ENCODE measurements around the gene ELMOD3. TPM values are rescaled to one million over a fixed set of nuclear protein-coding genes. Genes with fewer than 3 reads are reported as not detected.

Gene ELMOD3
- total RNA-seq (21.5 TPM), polyA plus RNA-seq (10 to 100 TPM; 13.5 to 16.3 (median 15.4) TPM)

- H3K4me1 ChIP-seq (ENCODE audit: control insufficient read depth, insufficient read depth, low read length, poor library complexity, severe bottlenecking) = peaks cover 40% of the 10 kb centered on the region
- Mint-ChIP-seq H3K9me3 (no peaks in the 10 kb centered on the region), H3K36me3 (peaks cover 34% of the 10 kb centered on the region), H3K4me1 (peaks cover 12 to 65% (median 38%) of the 10 kb centered on the region in 4 donors), H3K27ac (peak within 1 kb of the TSS; percentile 97 to 99 (median 98)), H3K27me3 (no peaks in the 10 kb centered on the region), H3K4me3 (peak within 1 kb of the TSS; percentile 96 to 99 (median 98))
- H3K9me3 ChIP-seq (ENCODE audit: control insufficient read depth in 2 of 2, low read length in 2 of 2) = no peaks in the 10 kb centered on the region
- peak within 1 kb of the TSS; percentile 86 for H3K27ac ChIP-seq (ENCODE audit: insufficient read depth, low read length, poor library complexity, severe bottlenecking)
- ATAC-seq (ENCODE audit: low read depth in 2 of 2) (peak; percentile 99 to 100), DNase-seq (peak; percentile 98 to 100 (median 98))
- H3K27me3 ChIP-seq (ENCODE audit: control insufficient read depth, insufficient read depth, low read length) = no peaks in the 10 kb centered on the region
- H3K4me3 ChIP-seq (ENCODE audit: low read depth, low read length) = peak within 1 kb of the TSS; percentile 95
- H3K36me3 ChIP-seq (ENCODE audit: control insufficient read depth, insufficient read depth, low read length) = peaks cover 28% of the 10 kb centered on the region
Observed at GRCh38 chr2:85354286-85355072, at the start of gene ELMOD3, which contains the start of gene RETSAT. Gene ELMOD3 (plus strand): TSS chr2:85354769. CDS start chr2:85357199, 2,430 bp downstream. Gene RETSAT (minus strand): TSS chr2:85354528. CDS start chr2:85354507, 21 bp downstream.

GRCh38 chr2:85307527-85307897, 47.1 kb upstream of the ELMOD3 start:
- no peaks in the 10 kb centered on the region for H3K27me3 ChIP-seq (ENCODE audit: control insufficient read depth, insufficient read depth, low read length)
- DNase-seq (no peak), ATAC-seq (ENCODE audit: low read depth in 2 of 2) (no peak)
- Mint-ChIP-seq H3K4me3 (peak overlapping the region; percentile 52 to 87 (median 76)), H3K27me3 (peaks cover 22% of the 10 kb centered on the region), H3K4me1 (peaks cover 5 to 48% (median 24%) of the 10 kb centered on the region in 4 donors), H3K27ac (peak overlapping the region in 1 of 3 donors; percentile 39), H3K36me3 (peaks cover 3% of the 10 kb centered on the region), H3K9me3 (no peaks in the 10 kb centered on the region)
- no peaks in the 10 kb centered on the region for H3K36me3 ChIP-seq (ENCODE audit: control insufficient read depth, insufficient read depth, low read length)
- peaks cover 22% of the 10 kb centered on the region for H3K4me1 ChIP-seq (ENCODE audit: control insufficient read depth, insufficient read depth, low read length, poor library complexity, severe bottlenecking)
- no peaks in the 10 kb centered on the region for H3K9me3 ChIP-seq (ENCODE audit: control insufficient read depth in 2 of 2, low read length in 2 of 2)
- H3K27ac ChIP-seq (ENCODE audit: insufficient read depth, low read length, poor library complexity, severe bottlenecking) = no peak overlapping the region
- peak overlapping the region; percentile 41 for H3K4me3 ChIP-seq (ENCODE audit: low read depth, low read length)

- H3K9me3 Mint-ChIP-seq = no peaks in the 10 kb centered on the region
- Histone ChIP-seq H3K27ac (ENCODE audit: insufficient read depth, low read length, poor library complexity, severe bottlenecking) (peak overlapping the region; percentile 14), H3K4me3 (ENCODE audit: low read depth, low read length) (no peak overlapping the region), H3K4me1 (ENCODE audit: control insufficient read depth, insufficient read depth, low read length, poor library complexity, severe bottlenecking) (peaks cover 22% of the 10 kb centered on the region), H3K9me3 (ENCODE audit: control insufficient read depth in 2 of 2, low read length in 2 of 2) (no peaks in the 10 kb centered on the region), H3K27me3 (ENCODE audit: control insufficient read depth, insufficient read depth, low read length) (no peaks in the 10 kb centered on the region), H3K36me3 (ENCODE audit: control insufficient read depth, insufficient read depth, low read length) (no peaks in the 10 kb centered on the region)
- H3K4me3 Mint-ChIP-seq = peak overlapping the region in 3 of 4 donors; percentile 70 to 88 (median 87)
- peaks cover 3% of the 10 kb centered on the region for H3K36me3 Mint-ChIP-seq
- no peak for DNase-seq
- peak overlapping the region in 1 of 3 donors; percentile 94 for H3K27ac Mint-ChIP-seq
- H3K27me3 Mint-ChIP-seq = peaks cover 15% of the 10 kb centered on the region
- no peak for ATAC-seq (ENCODE audit: low read depth in 2 of 2)
- H3K4me1 Mint-ChIP-seq = peaks cover 5 to 48% (median 24%) of the 10 kb centered on the region in 4 donors
Observed at GRCh38 chr2:85308201-85308600, 46.4 kb upstream of the ELMOD3 start.

GRCh38 chr2:85308896-85309555, 45.5 kb upstream of the ELMOD3 start:
- H3K36me3 ChIP-seq (ENCODE audit: control insufficient read depth, insufficient read depth, low read length) = peaks cover 5% of the 10 kb centered on the region
- ATAC-seq (ENCODE audit: low read depth in 2 of 2) (no peak), DNase-seq (no peak)
- peaks cover 5 to 53% (median 27%) of the 10 kb centered on the region in 4 donors for H3K4me1 Mint-ChIP-seq
- peak overlapping the region; percentile 73 for H3K4me3 ChIP-seq (ENCODE audit: low read depth, low read length)
- peak overlapping the region; percentile 65 for H3K27ac ChIP-seq (ENCODE audit: insufficient read depth, low read length, poor library complexity, severe bottlenecking)
- peaks cover 22% of the 10 kb centered on the region for H3K4me1 ChIP-seq (ENCODE audit: control insufficient read depth, insufficient read depth, low read length, poor library complexity, severe bottlenecking)
- H3K4me3 Mint-ChIP-seq = peak overlapping the region; percentile 70 to 88 (median 83)
- peaks cover 12% of the 10 kb centered on the region for H3K27me3 Mint-ChIP-seq
- no peaks in the 10 kb centered on the region for H3K9me3 ChIP-seq (ENCODE audit: control insufficient read depth in 2 of 2, low read length in 2 of 2)
- H3K27me3 ChIP-seq (ENCODE audit: control insufficient read depth, insufficient read depth, low read length) = no peaks in the 10 kb centered on the region
- peak overlapping the region; percentile 94 to 97 (median 97) for H3K27ac Mint-ChIP-seq
- H3K36me3 Mint-ChIP-seq = peaks cover 7% of the 10 kb centered on the region
- H3K9me3 Mint-ChIP-seq = no peaks in the 10 kb centered on the region

GRCh38 chr2:85309699-85310321, 44.8 kb upstream of the ELMOD3 start:
- no peaks in the 10 kb centered on the region for H3K9me3 Mint-ChIP-seq
- H3K9me3 ChIP-seq (ENCODE audit: control insufficient read depth in 2 of 2, low read length in 2 of 2) = no peaks in the 10 kb centered on the region
- peak overlapping the region; percentile 65 for H3K27ac ChIP-seq (ENCODE audit: insufficient read depth, low read length, poor library complexity, severe bottlenecking)
- ATAC-seq (ENCODE audit: low read depth in 2 of 2) = peak; percentile 45 to 48
- H3K27me3 Mint-ChIP-seq = peaks cover 5% of the 10 kb centered on the region
- H3K4me3 ChIP-seq (ENCODE audit: low read depth, low read length) = peak overlapping the region; percentile 73
- H3K4me3 Mint-ChIP-seq = peak overlapping the region; percentile 70 to 88 (median 83)
- peak in 2 of 3 donors; percentile 32 to 48 for DNase-seq
- H3K27me3 ChIP-seq (ENCODE audit: control insufficient read depth, insufficient read depth, low read length) = no peaks in the 10 kb centered on the region
- H3K36me3 ChIP-seq (ENCODE audit: control insufficient read depth, insufficient read depth, low read length) = peaks cover 12% of the 10 kb centered on the region
- H3K27ac Mint-ChIP-seq = peak overlapping the region; percentile 94 to 97 (median 97)
- H3K36me3 Mint-ChIP-seq = peaks cover 10% of the 10 kb centered on the region
- peaks cover 5 to 56% (median 29%) of the 10 kb centered on the region in 4 donors for H3K4me1 Mint-ChIP-seq
- peaks cover 22% of the 10 kb centered on the region for H3K4me1 ChIP-seq (ENCODE audit: control insufficient read depth, insufficient read depth, low read length, poor library complexity, severe bottlenecking)

- Mint-ChIP-seq H3K27me3 (peaks cover 5% of the 10 kb centered on the region), H3K9me3 (no peaks in the 10 kb centered on the region), H3K4me3 (peak overlapping the region; percentile 70 to 88 (median 83)), H3K4me1 (peaks cover 5 to 54% (median 32%) of the 10 kb centered on the region in 4 donors), H3K27ac (peak overlapping the region; percentile 94 to 97 (median 97)), H3K36me3 (peaks cover 10% of the 10 kb centered on the region)
- Histone ChIP-seq H3K27me3 (ENCODE audit: control insufficient read depth, insufficient read depth, low read length) (no peaks in the 10 kb centered on the region), H3K9me3 (ENCODE audit: control insufficient read depth in 2 of 2, low read length in 2 of 2) (no peaks in the 10 kb centered on the region), H3K27ac (ENCODE audit: insufficient read depth, low read length, poor library complexity, severe bottlenecking) (peak overlapping the region; percentile 65), H3K4me1 (ENCODE audit: control insufficient read depth, insufficient read depth, low read length, poor library complexity, severe bottlenecking) (peaks cover 22% of the 10 kb centered on the region), H3K36me3 (ENCODE audit: control insufficient read depth, insufficient read depth, low read length) (peaks cover 17% of the 10 kb centered on the region), H3K4me3 (ENCODE audit: low read depth, low read length) (peak overlapping the region; percentile 73)
- ATAC-seq (ENCODE audit: low read depth in 2 of 2) (no peak), DNase-seq (no peak)
Observed at GRCh38 chr2:85310330-85310729, 44.2 kb upstream of the ELMOD3 start.

GRCh38 chr2:85312404-85312803, 42.2 kb upstream of the ELMOD3 start:
- Histone ChIP-seq H3K36me3 (ENCODE audit: control insufficient read depth, insufficient read depth, low read length) (peaks cover 34% of the 10 kb centered on the region), H3K4me3 (ENCODE audit: low read depth, low read length) (no peak overlapping the region), H3K27me3 (ENCODE audit: control insufficient read depth, insufficient read depth, low read length) (no peaks in the 10 kb centered on the region), H3K27ac (ENCODE audit: insufficient read depth, low read length, poor library complexity, severe bottlenecking) (no peak overlapping the region), H3K4me1 (ENCODE audit: control insufficient read depth, insufficient read depth, low read length, poor library complexity, severe bottlenecking) (peaks cover 26% of the 10 kb centered on the region), H3K9me3 (ENCODE audit: control insufficient read depth in 2 of 2, low read length in 2 of 2) (no peaks in the 10 kb centered on the region)
- Mint-ChIP-seq H3K36me3 (peaks cover 20% of the 10 kb centered on the region), H3K4me3 (peak overlapping the region in 2 of 4 donors; percentile 38), H3K27me3 (peaks cover 5% of the 10 kb centered on the region), H3K27ac (peak overlapping the region in 1 of 3 donors; percentile 29), H3K4me1 (peaks cover 5 to 48% (median 34%) of the 10 kb centered on the region in 4 donors), H3K9me3 (no peaks in the 10 kb centered on the region)
- DNase-seq = no peak
- no peak for ATAC-seq (ENCODE audit: low read depth in 2 of 2)

All from CD4-positive, CD25-positive, alpha-beta regulatory T cell (primary cell).